ENCODE results near the gene TMEM163.

Gene TMEM163

GRCh38 chr2:134440336-134440909 lies 278.4 kb downstream of the TMEM163 start:
- no peak for TF ChIP-seq TAF1 (IDR thresholded peaks at IDR 0.05; ENCODE audit: low read depth)
- TF ChIP-seq MAX (IDR thresholded peaks at IDR 0.05), result no peak
- no peak for TF ChIP-seq EGR1 (IDR thresholded peaks at IDR 0.05)
- no peak for TF ChIP-seq CREB1 (IDR thresholded peaks at IDR 0.05; ENCODE audit: low read depth)
- TF ChIP-seq RAD21 (IDR thresholded peaks at IDR 0.05; ENCODE audit: low read depth), result no peak
- no peak for TF ChIP-seq USF1 (IDR thresholded peaks at IDR 0.05)
- no peak for TF ChIP-seq ZBTB7A (IDR thresholded peaks at IDR 0.05; ENCODE audit: low read depth)
- TF ChIP-seq EP300 (IDR thresholded peaks at IDR 0.05; ENCODE audit: borderline replicate concordance), result no peak
- TF ChIP-seq TEAD4 (IDR thresholded peaks at IDR 0.05), result no peak
- no peak for TF ChIP-seq FOXM1 (IDR thresholded peaks at IDR 0.05; ENCODE audit: borderline replicate concordance, low read depth)

GRCh38 chr2:134438371-134438770 lies 280.4 kb downstream of the TMEM163 start:
- TF ChIP-seq TCF12 (IDR thresholded peaks at IDR 0.05; ENCODE audit: low read depth) (no peak), CREB1 (IDR thresholded peaks at IDR 0.05; ENCODE audit: low read depth) (no peak), TEAD4 (IDR thresholded peaks at IDR 0.05) (no peak), EGR1 (IDR thresholded peaks at IDR 0.05) (no peak), YY1 (IDR thresholded peaks at IDR 0.05; ENCODE audit: low read depth) (no peak), MAX (IDR thresholded peaks at IDR 0.05) (no peak), EP300 (IDR thresholded peaks at IDR 0.05; ENCODE audit: borderline replicate concordance) (no peak), CEBPB (IDR thresholded peaks at IDR 0.05) (no peak), FOXM1 (IDR thresholded peaks at IDR 0.05; ENCODE audit: borderline replicate concordance, low read depth) (no peak), RAD21 (IDR thresholded peaks at IDR 0.05; ENCODE audit: low read depth) (no peak), TAF1 (IDR thresholded peaks at IDR 0.05; ENCODE audit: low read depth) (no peak)

- TF ChIP-seq FOXM1 (IDR thresholded peaks at IDR 0.05; ENCODE audit: borderline replicate concordance, low read depth) (no peak), TEAD4 (IDR thresholded peaks at IDR 0.05) (no peak), MAX (IDR thresholded peaks at IDR 0.05) (no peak), NFIC (IDR thresholded peaks at IDR 0.05) (no peak), USF1 (IDR thresholded peaks at IDR 0.05) (no peak), EP300 (IDR thresholded peaks at IDR 0.05; ENCODE audit: borderline replicate concordance) (no peak), TCF12 (IDR thresholded peaks at IDR 0.05; ENCODE audit: low read depth) (no peak), CREB1 (IDR thresholded peaks at IDR 0.05; ENCODE audit: low read depth) (no peak), TAF1 (IDR thresholded peaks at IDR 0.05; ENCODE audit: low read depth) (no peak)
Observed at GRCh38 chr2:134436706-134437105, 282.1 kb downstream of the TMEM163 start.

- no peak for TF ChIP-seq FOXM1 (IDR thresholded peaks at IDR 0.05; ENCODE audit: borderline replicate concordance, low read depth)
- no peak for TF ChIP-seq TEAD4 (IDR thresholded peaks at IDR 0.05)
- no peak for TF ChIP-seq YY1 (IDR thresholded peaks at IDR 0.05; ENCODE audit: low read depth)
- no peak for TF ChIP-seq EGR1 (IDR thresholded peaks at IDR 0.05)
- TF ChIP-seq TAF1 (IDR thresholded peaks at IDR 0.05; ENCODE audit: low read depth), result no peak
- no peak for TF ChIP-seq USF1 (IDR thresholded peaks at IDR 0.05)
- TF ChIP-seq TCF12 (IDR thresholded peaks at IDR 0.05; ENCODE audit: low read depth), result no peak
- no peak for TF ChIP-seq CREB1 (IDR thresholded peaks at IDR 0.05; ENCODE audit: low read depth)
- TF ChIP-seq MAX (IDR thresholded peaks at IDR 0.05), result no peak
- TF ChIP-seq RAD21 (IDR thresholded peaks at IDR 0.05; ENCODE audit: low read depth), result no peak
- no peak for TF ChIP-seq NFIC (IDR thresholded peaks at IDR 0.05)
- no peak for TF ChIP-seq ZBTB7A (IDR thresholded peaks at IDR 0.05; ENCODE audit: low read depth)
- TF ChIP-seq REST (IDR thresholded peaks at IDR 0.05; ENCODE audit: low read depth), result no peak
- TF ChIP-seq CEBPB (IDR thresholded peaks at IDR 0.05), result no peak
- no peak for TF ChIP-seq EP300 (IDR thresholded peaks at IDR 0.05; ENCODE audit: borderline replicate concordance)
Observed at GRCh38 chr2:134435936-134436335, 282.9 kb downstream of the TMEM163 start.

- no peak for TF ChIP-seq TCF12 (IDR thresholded peaks at IDR 0.05; ENCODE audit: low read depth)
- TF ChIP-seq CREB1 (IDR thresholded peaks at IDR 0.05; ENCODE audit: low read depth), result no peak
- TF ChIP-seq TEAD4 (IDR thresholded peaks at IDR 0.05), result no peak
- TF ChIP-seq EP300 (IDR thresholded peaks at IDR 0.05; ENCODE audit: borderline replicate concordance), result no peak
- TF ChIP-seq EGR1 (IDR thresholded peaks at IDR 0.05), result no peak
- no peak for TF ChIP-seq NFIC (IDR thresholded peaks at IDR 0.05)
- TF ChIP-seq CEBPB (IDR thresholded peaks at IDR 0.05), result no peak
- TF ChIP-seq FOXM1 (IDR thresholded peaks at IDR 0.05; ENCODE audit: borderline replicate concordance, low read depth), result no peak
- TF ChIP-seq YY1 (IDR thresholded peaks at IDR 0.05; ENCODE audit: low read depth), result no peak
- no peak for TF ChIP-seq USF1 (IDR thresholded peaks at IDR 0.05)
- TF ChIP-seq RAD21 (IDR thresholded peaks at IDR 0.05; ENCODE audit: low read depth), result no peak
Observed at GRCh38 chr2:134435505-134435904, 283.3 kb downstream of the TMEM163 start.

GRCh38 chr2:134433979-134434378 lies 284.8 kb downstream of the TMEM163 start:
- TF ChIP-seq EP300 (IDR thresholded peaks at IDR 0.05; ENCODE audit: borderline replicate concordance) (no peak), REST (IDR thresholded peaks at IDR 0.05; ENCODE audit: low read depth) (no peak), CEBPB (IDR thresholded peaks at IDR 0.05) (no peak), TEAD4 (IDR thresholded peaks at IDR 0.05) (no peak), RAD21 (IDR thresholded peaks at IDR 0.05; ENCODE audit: low read depth) (no peak), EGR1 (IDR thresholded peaks at IDR 0.05) (no peak), FOXM1 (IDR thresholded peaks at IDR 0.05; ENCODE audit: borderline replicate concordance, low read depth) (no peak), CREB1 (IDR thresholded peaks at IDR 0.05; ENCODE audit: low read depth) (no peak), TAF1 (IDR thresholded peaks at IDR 0.05; ENCODE audit: low read depth) (no peak), YY1 (IDR thresholded peaks at IDR 0.05; ENCODE audit: low read depth) (no peak), TCF12 (IDR thresholded peaks at IDR 0.05; ENCODE audit: low read depth) (no peak), NFIC (IDR thresholded peaks at IDR 0.05) (no peak), ZBTB7A (IDR thresholded peaks at IDR 0.05; ENCODE audit: low read depth) (no peak), MAX (IDR thresholded peaks at IDR 0.05) (no peak)
